Measurements from ENCODE around the gene CDH13. TPM values are rescaled to one million over a fixed set of nuclear protein-coding genes. Genes with fewer than 3 reads are reported as not detected.

Gene CDH13
- total RNA-seq, 1 donor from 2014 or later: 46.4 TPM

- Mint-ChIP-seq H3K4me1 (ENCODE audit: unreplicated experiment) (peaks cover 14% of the 10 kb centered on the region), H3K4me3 (no peak overlapping the region), H3K36me3 (no peaks in the 10 kb centered on the region), H3K27ac (peak overlapping the region; percentile 28), H3K9me3 (peaks cover 9% of the 10 kb centered on the region), H3K27me3 (peaks cover 4% of the 10 kb centered on the region)
- no peak for DNase-seq (ENCODE audit: extremely low spot score, unreplicated experiment)
- no peak for TF ChIP-seq CTCF (conservative IDR thresholded peaks at IDR 0.05)
These were observed 1213.4 kb downstream of the CDH13 start for GRCh38 chr16:83840060-83840617.

GRCh38 chr16:83842291-83842690 lies 1215.5 kb downstream of the CDH13 start:
- TF ChIP-seq CTCF (conservative IDR thresholded peaks at IDR 0.05): no peak
- DNase-seq (ENCODE audit: extremely low spot score, unreplicated experiment): no peak
- Mint-ChIP-seq H3K9me3 (peaks cover 9% of the 10 kb centered on the region), H3K27me3 (peaks cover 4% of the 10 kb centered on the region), H3K4me1 (ENCODE audit: unreplicated experiment) (peaks cover 10% of the 10 kb centered on the region), H3K4me3 (no peak overlapping the region), H3K27ac (no peak overlapping the region), H3K36me3 (no peaks in the 10 kb centered on the region)

GRCh38 chr16:83842756-83843507 lies 1216.2 kb downstream of the CDH13 start:
- peaks cover 4% of the 10 kb centered on the region for H3K27me3 Mint-ChIP-seq
- H3K36me3 Mint-ChIP-seq: no peaks in the 10 kb centered on the region
- no peak for DNase-seq (ENCODE audit: extremely low spot score, unreplicated experiment)
- H3K4me1 Mint-ChIP-seq (ENCODE audit: unreplicated experiment): peaks cover 10% of the 10 kb centered on the region
- TF ChIP-seq CTCF (conservative IDR thresholded peaks at IDR 0.05): no peak
- no peak overlapping the region for H3K4me3 Mint-ChIP-seq
- H3K9me3 Mint-ChIP-seq: peaks cover 4% of the 10 kb centered on the region
- H3K27ac Mint-ChIP-seq: no peak overlapping the region

DNA sequence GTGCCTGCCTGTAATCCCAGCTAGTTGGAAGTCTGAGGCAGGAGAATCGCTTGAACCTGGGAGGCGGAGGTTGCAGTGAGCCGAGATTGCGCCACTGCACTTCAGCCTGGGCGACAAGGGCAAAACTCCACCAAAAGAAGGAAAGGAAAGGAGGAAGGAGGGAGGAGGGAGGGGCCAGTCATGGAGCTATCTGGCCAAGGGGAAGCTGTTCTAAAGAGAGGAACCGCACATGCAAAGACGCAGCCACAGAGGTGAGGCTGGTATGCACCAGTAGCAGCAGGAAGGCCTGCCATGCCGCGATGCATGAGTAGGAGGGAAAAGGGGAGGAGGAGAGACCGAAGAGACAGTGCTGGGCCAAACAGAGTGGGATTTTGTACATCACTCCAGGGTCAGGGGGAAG lies 1216.9 kb downstream of the CDH13 start:
- DNase-seq (ENCODE audit: extremely low spot score, unreplicated experiment): no peak

DNA sequence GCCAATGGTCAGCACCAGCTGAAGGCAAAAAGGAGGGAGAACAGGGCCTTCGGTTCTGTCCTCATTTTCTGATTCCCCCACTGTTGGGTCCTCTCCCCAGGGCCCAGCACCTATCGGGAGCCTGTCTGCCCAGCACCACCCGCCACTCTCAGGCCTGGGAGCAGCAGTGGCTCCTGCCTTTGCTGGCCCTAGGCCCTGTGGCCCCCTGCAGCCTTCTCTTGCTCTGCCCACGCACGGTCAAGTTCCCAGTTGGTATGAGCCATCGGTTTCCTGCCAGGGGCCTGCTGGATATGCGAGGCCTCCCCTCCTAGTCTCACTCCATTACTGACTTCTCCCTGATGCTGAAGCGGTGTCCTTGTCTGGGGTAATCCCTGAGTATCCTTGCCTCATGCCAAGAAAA lies 1218.5 kb downstream of the CDH13 start:
- no peaks in the 10 kb centered on the region for H3K36me3 Mint-ChIP-seq
- no peak for DNase-seq (ENCODE audit: extremely low spot score, unreplicated experiment)
- no peak for TF ChIP-seq CTCF (conservative IDR thresholded peaks at IDR 0.05)
- H3K4me3 Mint-ChIP-seq: no peak overlapping the region
- no peaks in the 10 kb centered on the region for H3K9me3 Mint-ChIP-seq
- no peak overlapping the region for H3K27ac Mint-ChIP-seq
- peaks cover 10% of the 10 kb centered on the region for H3K4me1 Mint-ChIP-seq (ENCODE audit: unreplicated experiment)
- H3K27me3 Mint-ChIP-seq: peaks cover 4% of the 10 kb centered on the region

More for the DNA sequence above, 1216.9 kb downstream of the CDH13 start:
- no peak for TF ChIP-seq CTCF (conservative IDR thresholded peaks at IDR 0.05)
- H3K4me1 Mint-ChIP-seq (ENCODE audit: unreplicated experiment): peaks cover 10% of the 10 kb centered on the region
- peaks cover 4% of the 10 kb centered on the region for H3K9me3 Mint-ChIP-seq
- no peak overlapping the region for H3K27ac Mint-ChIP-seq
- H3K36me3 Mint-ChIP-seq: no peaks in the 10 kb centered on the region
- H3K27me3 Mint-ChIP-seq: peaks cover 4% of the 10 kb centered on the region
- H3K4me3 Mint-ChIP-seq: no peak overlapping the region
